Renal cortical epithelial cell (primary cell): ENCODE results near the gene SNX20. TPM values are rescaled to one million over a fixed set of nuclear protein-coding genes. Genes with fewer than 3 reads are reported as not detected.
A peak's percentile ranks its signal among the peaks of the same experiment; 100 is the strongest.

Experiments
- DNase-seq: peaks from one replicate; pipeline ENCODE4 v3.0.0-alpha.2; 2011; ENCODE audit warnings: low read depth
- total RNA-seq: library from RNA; depleted of rRNA; stranded (reverse); fragments of >200 nt; gene quantifications from 2 replicates; pipeline ENCODE4 v1.2.3, GENCODE V29; 2014

SNX20 gene
- total RNA-seq, 1 donor from 2014 or later, result not detected

- DNase-seq, result no peak
These were observed 44.2 kb downstream of the SNX20 start for GRCh38 chr16:50636753-50637374.

- no peak for DNase-seq
These were observed 45.4 kb downstream of the SNX20 start for GRCh38 chr16:50635505-50636392.

GRCh38 chr16:50634947-50635346 is 46.2 kb downstream of the SNX20 start:
- no peak for DNase-seq

- DNase-seq, result no peak
These were observed 47.0 kb downstream of the SNX20 start for GRCh38 chr16:50634090-50634489.

- DNase-seq, result no peak
These were observed 47.9 kb downstream of the SNX20 start for GRCh38 chr16:50632927-50633800.

GRCh38 chr16:50631985-50632576 is 49.0 kb downstream of the SNX20 start:
- no peak for DNase-seq

GRCh38 chr16:50631249-50631984 is 49.7 kb downstream of the SNX20 start:
- DNase-seq, result no peak

- DNase-seq, result no peak
These were observed 50.6 kb downstream of the SNX20 start for GRCh38 chr16:50630394-50631020.

GRCh38 chr16:50629334-50629733 is 51.8 kb downstream of the SNX20 start:
- no peak for DNase-seq

- no peak for DNase-seq
These were observed 52.8 kb downstream of the SNX20 start for GRCh38 chr16:50628156-50628802.

GRCh38 chr16:50627419-50627818 is 53.7 kb downstream of the SNX20 start:
- DNase-seq, result peak; percentile 3

- no peak for DNase-seq
These were observed 54.2 kb downstream of the SNX20 start for GRCh38 chr16:50626868-50627267.

GRCh38 chr16:50625374-50625773 is 55.7 kb downstream of the SNX20 start:
- DNase-seq, result no peak

GRCh38 chr16:50624449-50624970 is 56.6 kb downstream of the SNX20 start:
- DNase-seq, result no peak

GRCh38 chr16:50622643-50623369 is 58.3 kb downstream of the SNX20 start:
- no peak for DNase-seq

- DNase-seq, result no peak
These were observed 59.1 kb downstream of the SNX20 start for GRCh38 chr16:50622029-50622428.
